ENCODE results near the gene TENM4. TPM values are rescaled to one million over a fixed set of nuclear protein-coding genes. Genes with fewer than 3 reads are reported as not detected.

TENM4 gene
- total and polyA plus RNA-seq, 11 donors: 0.08 to 6.4 (median 1.0) TPM

DNA sequence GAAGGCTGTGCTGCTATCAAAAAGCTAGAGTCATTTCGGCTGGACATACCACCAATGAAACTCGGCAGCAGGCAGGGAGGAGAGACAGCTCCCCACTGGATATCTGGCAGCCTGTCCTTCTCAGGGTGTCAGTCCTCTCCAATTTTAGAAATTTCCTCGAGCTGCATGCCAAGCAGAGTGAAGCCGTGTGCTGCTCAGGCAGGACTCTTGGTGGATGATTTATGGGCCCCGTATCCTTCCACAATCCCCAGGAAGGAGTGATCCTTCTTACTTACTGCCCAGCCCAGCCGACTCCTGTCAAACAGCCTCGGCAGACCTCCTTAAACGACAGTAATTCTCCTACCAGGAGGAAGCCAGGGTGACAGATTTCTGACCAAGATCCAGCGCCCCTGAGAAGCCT is 410.4 kb downstream of the TENM4 start:
- 26 to 39% (median 31%) methylated on average over 9 of the region's 9 CpGs for WGBS, 4 donors
- Histone ChIP-seq H3K27me3 (peaks cover 0 to 69% (median 0%) of the 10 kb centered on the region in 9 donors), H3K4me3 (no peak overlapping the region), H3K27ac (no peak overlapping the region), H3K4me1 (peaks cover 0 to 11% (median 0%) of the 10 kb centered on the region in 12 donors), H3K36me3 (no peaks in the 10 kb centered on the region), H3K9me3 (no peaks in the 10 kb centered on the region)
- TF ChIP-seq POLR2A (IDR thresholded peaks at IDR 0.05): no peak
- TF ChIP-seq, protein P1, sequence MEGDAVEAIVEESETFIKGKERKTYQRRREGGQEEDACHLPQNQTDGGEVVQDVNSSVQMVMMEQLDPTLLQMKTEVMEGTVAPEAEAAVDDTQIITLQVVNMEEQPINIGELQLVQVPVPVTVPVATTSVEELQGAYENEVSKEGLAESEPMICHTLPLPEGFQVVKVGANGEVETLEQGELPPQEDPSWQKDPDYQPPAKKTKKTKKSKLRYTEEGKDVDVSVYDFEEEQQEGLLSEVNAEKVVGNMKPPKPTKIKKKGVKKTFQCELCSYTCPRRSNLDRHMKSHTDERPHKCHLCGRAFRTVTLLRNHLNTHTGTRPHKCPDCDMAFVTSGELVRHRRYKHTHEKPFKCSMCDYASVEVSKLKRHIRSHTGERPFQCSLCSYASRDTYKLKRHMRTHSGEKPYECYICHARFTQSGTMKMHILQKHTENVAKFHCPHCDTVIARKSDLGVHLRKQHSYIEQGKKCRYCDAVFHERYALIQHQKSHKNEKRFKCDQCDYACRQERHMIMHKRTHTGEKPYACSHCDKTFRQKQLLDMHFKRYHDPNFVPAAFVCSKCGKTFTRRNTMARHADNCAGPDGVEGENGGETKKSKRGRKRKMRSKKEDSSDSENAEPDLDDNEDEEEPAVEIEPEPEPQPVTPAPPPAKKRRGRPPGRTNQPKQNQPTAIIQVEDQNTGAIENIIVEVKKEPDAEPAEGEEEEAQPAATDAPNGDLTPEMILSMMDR (IDR thresholded peaks at IDR 0.05): no peak
- intact Hi-C loops (cut with DNase I): no loop called here
- ATAC-seq: peak; percentile 20 to 74 (median 52)
- peak in 1 of 5 donors; percentile 30 for DNase-seq

DNA sequence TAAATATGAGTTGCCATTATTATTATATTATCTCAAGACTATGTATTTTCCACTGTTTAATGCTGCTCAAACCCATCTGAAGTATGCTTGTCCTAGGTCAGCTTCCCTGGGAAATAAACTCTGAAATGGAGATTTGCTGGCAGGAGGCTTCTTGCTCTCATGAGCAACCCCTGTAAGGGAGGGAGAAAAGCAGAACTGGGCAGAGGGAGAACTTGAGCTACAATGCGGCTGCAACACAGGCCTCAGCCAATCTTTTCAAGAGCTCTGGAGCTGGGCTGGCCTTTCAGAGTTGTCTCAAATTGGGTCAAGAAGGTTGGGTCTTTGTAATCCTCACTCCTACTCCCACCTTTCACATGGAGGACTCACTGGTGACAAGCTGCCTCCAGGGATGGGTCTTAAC is 412.6 kb downstream of the TENM4 start:
- Histone ChIP-seq H3K36me3 (no peaks in the 10 kb centered on the region), H3K27me3 (peaks cover 0 to 79% (median 0%) of the 10 kb centered on the region in 9 donors), H3K27ac (no peak overlapping the region), H3K4me3 (no peak overlapping the region), H3K9me3 (no peaks in the 10 kb centered on the region), H3K4me1 (peaks cover 0 to 11% (median 0%) of the 10 kb centered on the region in 12 donors)
- intact Hi-C loops (cut with DNase I): no loop called here
- WGBS, 4 donors: 82 to 100% (median 92%) methylated on average over 1 of the region's 1 CpG
- DNase-seq: no peak
- ATAC-seq: no peak
- no peak for TF ChIP-seq POLR2A (IDR thresholded peaks at IDR 0.05)
- TF ChIP-seq, protein P1 (IDR thresholded peaks at IDR 0.05): no peak

DNA sequence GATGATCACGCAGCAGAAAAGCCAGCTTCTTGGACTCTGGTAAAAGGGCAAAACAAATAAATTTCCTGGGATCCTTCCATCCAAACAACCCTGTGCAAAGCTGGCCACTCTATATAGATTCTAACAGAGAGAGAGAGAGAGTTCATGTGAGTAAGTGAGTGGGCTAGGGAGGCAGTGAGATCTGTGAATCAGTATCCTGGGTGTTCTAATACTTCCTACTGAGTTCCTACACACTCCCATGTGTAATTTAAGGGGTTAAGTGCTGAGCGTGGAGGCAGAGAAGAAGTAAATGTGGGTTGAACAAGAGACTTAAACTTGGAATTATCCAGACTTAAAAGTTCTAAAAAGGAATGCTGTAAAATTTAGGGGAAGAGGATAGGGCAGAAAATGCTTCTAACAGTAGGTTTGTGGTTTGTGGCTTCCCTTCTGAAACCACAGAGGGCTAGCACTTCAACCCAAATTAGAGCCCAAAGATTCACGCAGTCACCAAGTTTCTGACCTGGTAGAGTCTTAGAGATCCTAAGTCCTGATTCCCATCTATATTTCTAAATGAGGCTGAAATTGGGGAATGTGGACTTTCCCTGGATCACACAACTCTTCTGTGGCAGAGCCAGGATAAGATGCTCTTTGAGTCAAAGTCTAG is 413.9 kb downstream of the TENM4 start:
- intact Hi-C loops (cut with DNase I): no loop called here
- Histone ChIP-seq H3K9me3 (no peaks in the 10 kb centered on the region), H3K27me3 (peaks cover 0 to 83% (median 0%) of the 10 kb centered on the region in 9 donors), H3K4me3 (no peak overlapping the region), H3K27ac (no peak overlapping the region), H3K4me1 (peaks cover 0 to 11% (median 0%) of the 10 kb centered on the region in 12 donors), H3K36me3 (no peaks in the 10 kb centered on the region)
- ATAC-seq: no peak
- 70 to 80% (median 76%) methylated on average over 3 of the region's 3 CpGs for WGBS, 4 donors
- TF ChIP-seq, protein P1 (IDR thresholded peaks at IDR 0.05): no peak
- TF ChIP-seq POLR2A (IDR thresholded peaks at IDR 0.05): no peak
- no peak for DNase-seq

DNA sequence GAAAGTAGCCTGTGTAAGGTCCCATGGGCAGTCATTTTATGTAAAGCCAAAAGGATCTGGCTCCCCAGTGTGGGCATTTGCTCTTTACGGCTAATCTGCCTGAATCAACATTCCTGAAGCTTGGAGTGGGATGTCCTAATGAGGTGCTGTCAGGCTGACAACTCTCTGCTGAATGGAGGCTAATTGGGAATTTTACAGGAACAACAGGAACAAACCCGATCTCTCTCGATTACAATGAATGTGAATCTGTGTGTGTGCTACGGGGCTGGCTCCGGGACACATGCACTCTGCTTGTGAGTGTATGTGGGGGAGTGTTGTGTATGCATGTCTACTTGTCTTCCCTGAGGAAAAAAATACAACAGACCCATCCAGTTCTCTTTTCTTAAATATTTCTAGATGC is 415.2 kb downstream of the TENM4 start:
- DNase-seq (no peak), ATAC-seq (no peak)
- intact Hi-C loops (cut with DNase I): no loop called here
- H3K27me3 ChIP-seq: peaks cover 0 to 75% (median 0%) of the 10 kb centered on the region in 9 donors
- H3K4me3 ChIP-seq: no peak overlapping the region
- peaks cover 0 to 11% (median 0%) of the 10 kb centered on the region in 12 donors for H3K4me1 ChIP-seq
- WGBS, 4 donors: 44 to 57% (median 52%) methylated on average over 5 of the region's 5 CpGs
- TF ChIP-seq, protein P1 (IDR thresholded peaks at IDR 0.05): no peak
- no peak for TF ChIP-seq POLR2A (IDR thresholded peaks at IDR 0.05)
- H3K9me3 ChIP-seq: no peaks in the 10 kb centered on the region
- H3K36me3 ChIP-seq: no peaks in the 10 kb centered on the region
- no peak overlapping the region for H3K27ac ChIP-seq

Data from heart left ventricle (tissue), 16 donors.